Osteocyte (in vitro differentiated cells): ENCODE results near the gene CNTNAP2. TPM values are rescaled to one million over a fixed set of nuclear protein-coding genes. Genes with fewer than 3 reads are reported as not detected.

ENCODE experiments used
- DNase-seq: peaks from one replicate; pipeline ENCODE4 v3.0.0; 2021; ENCODE audit warnings: mixed read lengths; ENCODE audit not compliant: unreplicated experiment; ENCODE audit errors: extremely low spot score
- H3K27ac Mint-ChIP-seq: one replicate; pipeline ENCODE4 v1.8.0; 2021; ENCODE audit warnings: mild to moderate bottlenecking, mixed read lengths; ENCODE audit not compliant: unreplicated experiment
- H3K27me3 Mint-ChIP-seq: one replicate; pipeline ENCODE4 v1.8.0; 2021; ENCODE audit warnings: mixed read lengths; ENCODE audit not compliant: unreplicated experiment
- H3K36me3 Mint-ChIP-seq: one replicate; pipeline ENCODE4 v1.8.0; 2021; ENCODE audit warnings: mixed read lengths; ENCODE audit not compliant: unreplicated experiment
- H3K4me1 Mint-ChIP-seq: one replicate; pipeline ENCODE4 v1.8.0; 2021; ENCODE audit warnings: mixed read lengths; ENCODE audit not compliant: unreplicated experiment
- H3K4me3 Mint-ChIP-seq: one replicate; pipeline ENCODE4 v1.8.0; 2021; ENCODE audit warnings: mild to moderate bottlenecking, moderate library complexity, mixed read lengths; ENCODE audit not compliant: unreplicated experiment
- H3K9me3 Mint-ChIP-seq: one replicate; pipeline ENCODE4 v1.8.0; 2021; ENCODE audit warnings: mixed read lengths; ENCODE audit not compliant: unreplicated experiment
- total RNA-seq: library from RNA; stranded (reverse); gene quantifications from 2 replicates; pipeline ENCODE4 v1.2.1, GENCODE V29; 2021
- TF ChIP-seq, protein P1 (sequence below): fragments of 200-600 bp; sonication (generic); IDR thresholded peaks from 2 replicates; pipeline ENCODE4 v1.5.0; 2021; ENCODE audit warnings: antibody characterized with exemption, mild to moderate bottlenecking, moderate library complexity

Gene CNTNAP2
- total RNA-seq, 1 donor from 2014 or later = 1.4 TPM

GRCh38 chr7:146424084-146424483 lies 307.5 kb downstream of the CNTNAP2 start:
- Mint-ChIP-seq H3K27me3 (no peaks in the 10 kb centered on the region), H3K4me1 (no peaks in the 10 kb centered on the region), H3K36me3 (no peaks in the 10 kb centered on the region), H3K9me3 (peaks cover 12% of the 10 kb centered on the region), H3K27ac (no peak overlapping the region), H3K4me3 (no peak overlapping the region)
- DNase-seq = no peak
- TF ChIP-seq, protein P1, sequence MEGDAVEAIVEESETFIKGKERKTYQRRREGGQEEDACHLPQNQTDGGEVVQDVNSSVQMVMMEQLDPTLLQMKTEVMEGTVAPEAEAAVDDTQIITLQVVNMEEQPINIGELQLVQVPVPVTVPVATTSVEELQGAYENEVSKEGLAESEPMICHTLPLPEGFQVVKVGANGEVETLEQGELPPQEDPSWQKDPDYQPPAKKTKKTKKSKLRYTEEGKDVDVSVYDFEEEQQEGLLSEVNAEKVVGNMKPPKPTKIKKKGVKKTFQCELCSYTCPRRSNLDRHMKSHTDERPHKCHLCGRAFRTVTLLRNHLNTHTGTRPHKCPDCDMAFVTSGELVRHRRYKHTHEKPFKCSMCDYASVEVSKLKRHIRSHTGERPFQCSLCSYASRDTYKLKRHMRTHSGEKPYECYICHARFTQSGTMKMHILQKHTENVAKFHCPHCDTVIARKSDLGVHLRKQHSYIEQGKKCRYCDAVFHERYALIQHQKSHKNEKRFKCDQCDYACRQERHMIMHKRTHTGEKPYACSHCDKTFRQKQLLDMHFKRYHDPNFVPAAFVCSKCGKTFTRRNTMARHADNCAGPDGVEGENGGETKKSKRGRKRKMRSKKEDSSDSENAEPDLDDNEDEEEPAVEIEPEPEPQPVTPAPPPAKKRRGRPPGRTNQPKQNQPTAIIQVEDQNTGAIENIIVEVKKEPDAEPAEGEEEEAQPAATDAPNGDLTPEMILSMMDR = no peak

DNA sequence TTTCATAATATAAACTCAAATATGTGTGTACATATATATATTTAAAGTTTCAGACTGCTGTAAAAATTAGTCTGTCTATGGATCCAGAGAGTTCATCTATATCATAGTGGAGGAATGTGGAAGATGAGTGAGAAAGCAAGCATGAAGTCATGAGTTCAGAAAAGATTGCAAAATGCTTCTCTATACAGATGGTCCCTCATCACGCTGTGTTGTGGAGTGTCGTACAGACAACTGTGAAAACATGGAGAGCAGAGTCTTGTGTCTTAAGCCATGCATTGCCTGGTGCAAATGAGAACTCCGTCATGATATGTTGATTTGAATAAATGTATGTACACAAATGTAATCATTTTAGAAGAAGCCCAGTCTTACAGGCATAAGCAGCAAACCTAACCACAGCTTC lies 316.9 kb downstream of the CNTNAP2 start:
- H3K27me3 Mint-ChIP-seq = no peaks in the 10 kb centered on the region
- TF ChIP-seq, protein P1 = no peak

GRCh38 chr7:146443102-146443501 lies 326.5 kb downstream of the CNTNAP2 start:
- no peaks in the 10 kb centered on the region for H3K4me1 Mint-ChIP-seq
- H3K27ac Mint-ChIP-seq = no peak overlapping the region
- no peaks in the 10 kb centered on the region for H3K27me3 Mint-ChIP-seq
- TF ChIP-seq, protein P1 = no peak
- no peak for DNase-seq
- H3K36me3 Mint-ChIP-seq = no peaks in the 10 kb centered on the region
- peaks cover 9% of the 10 kb centered on the region for H3K9me3 Mint-ChIP-seq
- no peak overlapping the region for H3K4me3 Mint-ChIP-seq

More for the DNA sequence above, 316.9 kb downstream of the CNTNAP2 start:
- Mint-ChIP-seq H3K9me3 (peaks cover 10% of the 10 kb centered on the region), H3K4me1 (no peaks in the 10 kb centered on the region), H3K4me3 (no peak overlapping the region), H3K27ac (no peak overlapping the region), H3K36me3 (no peaks in the 10 kb centered on the region)
- DNase-seq = no peak

DNA sequence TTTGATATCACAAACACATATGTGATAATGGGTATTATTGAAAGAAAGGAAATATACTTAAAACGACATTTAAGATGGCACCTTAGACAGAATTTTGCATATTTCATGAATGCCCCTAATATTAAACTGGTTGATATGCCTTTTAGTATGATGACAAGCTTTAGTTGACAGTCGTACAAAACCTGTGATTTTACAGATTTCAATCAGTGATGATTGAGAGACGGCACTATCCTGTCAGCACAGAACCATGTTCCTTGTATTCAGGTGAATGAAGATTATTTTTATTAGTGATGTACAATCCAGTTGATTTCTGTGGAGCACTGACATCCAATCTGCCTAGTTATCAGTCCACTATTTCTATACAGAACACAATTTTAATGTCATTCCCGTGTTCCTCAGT lies 333.0 kb downstream of the CNTNAP2 start:
- H3K4me1 Mint-ChIP-seq = no peaks in the 10 kb centered on the region
- no peaks in the 10 kb centered on the region for H3K36me3 Mint-ChIP-seq
- no peak for DNase-seq
- no peaks in the 10 kb centered on the region for H3K27me3 Mint-ChIP-seq
- TF ChIP-seq, protein P1 = no peak
- H3K4me3 Mint-ChIP-seq = no peak overlapping the region
- no peak overlapping the region for H3K27ac Mint-ChIP-seq
- peaks cover 13% of the 10 kb centered on the region for H3K9me3 Mint-ChIP-seq

GRCh38 chr7:146455091-146455655 lies 338.6 kb downstream of the CNTNAP2 start:
- no peaks in the 10 kb centered on the region for H3K4me1 Mint-ChIP-seq
- no peaks in the 10 kb centered on the region for H3K36me3 Mint-ChIP-seq
- H3K27ac Mint-ChIP-seq = no peak overlapping the region
- TF ChIP-seq, protein P1 = no peak
- no peak for DNase-seq
- H3K4me3 Mint-ChIP-seq = no peak overlapping the region
- H3K27me3 Mint-ChIP-seq = no peaks in the 10 kb centered on the region
- H3K9me3 Mint-ChIP-seq = peaks cover 14% of the 10 kb centered on the region
